Endothelial cell of umbilical vein (primary cell): ENCODE measurements around the gene ALDH4A1. TPM values are rescaled to one million over a fixed set of nuclear protein-coding genes. Genes with fewer than 3 reads are reported as not detected.

ENCODE experiments used
- Bru-seq: library from RNA; stranded (reverse); fragments of 400-500 nt; gene quantifications from one replicate; lab custom pipeline; 2021; lab: Mats Ljungman, UMichigan
- BruChase-seq, 2 experiments: library from RNA; stranded (reverse); fragments of 400-500 nt; gene quantifications; one replicate each; lab custom pipeline; 2021; lab: Mats Ljungman, UMichigan
- BruUV-seq: library from RNA; stranded (reverse); fragments of 400-500 nt; replicated peaks from 2 replicates; lab custom pipeline; 2021; lab: Mats Ljungman, UMichigan
- CTCF ChIA-PET: fragments of 300-600, 350-600 bp; sonication (Branson Sonifier 250); formaldehyde crosslinking; loops from one replicate; lab custom pipeline; 2021; ENCODE audit warnings: antibody characterized with exemption, inconsistent platforms; lab: Charles Lee
- POLR2A ChIA-PET: fragments of 300-600, 350-600 bp; sonication (Branson Sonifier 250); formaldehyde crosslinking; loops from one replicate; lab custom pipeline; 2021; ENCODE audit warnings: antibody characterized with exemption, inconsistent platforms; lab: Charles Lee
- DNase-seq: peaks from one replicate; pipeline ENCODE4 v3.0.0-alpha.2; 2011; ENCODE audit warnings: low read depth, low spot score
- FAIRE-seq: peaks from 2 replicates; lab custom pipeline; 2011; peaks lifted over from hg19 to GRCh38; lab: Jason Lieb, UNC
- H2AFZ ChIP-seq: 2 replicates; pipeline ENCODE4 v1.6.0; 2012; ENCODE audit warnings: low read depth, low read length, control low read depth, inconsistent platforms
- H3K27ac ChIP-seq: 2 replicates; pipeline ENCODE4 v1.5.1; 2011; ENCODE audit warnings: low read depth, mild to moderate bottlenecking, control low read depth, low read length, moderate library complexity; ENCODE audit not compliant: insufficient read depth
- H3K27me3 ChIP-seq, 2 experiments: 2 replicates each; pipeline versions ENCODE4 v1.6.0 to v1.6.1; 2011; ENCODE audit warnings: low read length in 2 of 2, mixed read lengths in 1 of 2; ENCODE audit not compliant: control insufficient read depth in 2 of 2, insufficient read depth in 2 of 2
- H3K36me3 ChIP-seq, 2 experiments: 2 replicates in 1 of 2; 3 replicates in 1 of 2; pipeline ENCODE4 v1.5.1; 2011; ENCODE audit warnings: low read length in 2 of 2, mild to moderate bottlenecking in 1 of 2, moderate library complexity in 1 of 2; ENCODE audit not compliant: control insufficient read depth in 2 of 2, insufficient read depth in 2 of 2; ENCODE audit errors: extremely low read depth in 1 of 2
- H3K4me1 ChIP-seq: 3 replicates; pipeline ENCODE4 v1.5.1; 2011; ENCODE audit warnings: mild to moderate bottlenecking, low read length; ENCODE audit not compliant: control insufficient read depth, insufficient read depth; ENCODE audit errors: extremely low read depth
- H3K4me2 ChIP-seq: 2 replicates; pipeline ENCODE4 v1.6.1; 2011; ENCODE audit warnings: low read length, control low read depth, mixed read lengths; ENCODE audit not compliant: insufficient read depth
- H3K4me3 ChIP-seq, 3 experiments: fragments of 200-600 bp in 1 of 3; sonication (generic), shearing (Covaris generic) in 1 of 3; replicated peaks in 1 of 3; 2 replicates each; pipeline ENCODE4 v1.5.1; 2011 to 2016; ENCODE audit warnings: control low read depth in 3 of 3, low read length in 3 of 3, mild to moderate bottlenecking in 2 of 3, inconsistent platforms in 1 of 3, low read depth in 1 of 3, moderate library complexity in 1 of 3; ENCODE audit not compliant: insufficient read depth in 1 of 3
- H3K79me2 ChIP-seq: 2 replicates; pipeline ENCODE4 v1.6.0; 2012; ENCODE audit warnings: low read length, inconsistent platforms; ENCODE audit not compliant: control insufficient read depth, insufficient read depth
- H3K9ac ChIP-seq: replicated peaks from 2 replicates; pipeline ENCODE3; 2011; ENCODE audit warnings: low read length, control low read depth; ENCODE audit not compliant: insufficient read depth; ENCODE audit errors: extremely low read depth
- H3K9me1 ChIP-seq: replicated peaks from 3 replicates; pipeline ENCODE4 v1.6.0; 2011; ENCODE audit warnings: mild to moderate bottlenecking, low read length; ENCODE audit not compliant: control insufficient read depth, insufficient read depth; ENCODE audit errors: extremely low read depth
- H3K9me3 ChIP-seq: replicated peaks from 2 replicates; pipeline ENCODE4 v1.5.1; 2012; ENCODE audit warnings: low read length, inconsistent platforms; ENCODE audit not compliant: control insufficient read depth, insufficient read depth
- H4K20me1 ChIP-seq: replicated peaks from 2 replicates; pipeline ENCODE3; 2011; ENCODE audit warnings: mild to moderate bottlenecking, low read length; ENCODE audit not compliant: control insufficient read depth, insufficient read depth; ENCODE audit errors: extremely low read depth
- EZH2 ChIP-seq: IDR thresholded peaks from 2 replicates; pipeline ENCODE4 v1.6.1; 2012; ENCODE audit warnings: borderline replicate concordance, low read depth, mild to moderate bottlenecking, moderate library complexity, low read length, inconsistent platforms; ENCODE audit not compliant: severe bottlenecking
- FOS ChIP-seq: IDR thresholded peaks from 2 replicates; pipeline ENCODE4 v1.6.1; 2011; ENCODE audit warnings: mild to moderate bottlenecking, low read length, moderate library complexity, borderline replicate concordance; ENCODE audit not compliant: insufficient read depth
- GATA2 ChIP-seq: IDR thresholded peaks from 2 replicates; pipeline ENCODE4 v1.7.0; 2011; ENCODE audit warnings: low read depth, mild to moderate bottlenecking, moderate library complexity, mixed read lengths, low read length; ENCODE audit not compliant: insufficient read length, insufficient read depth
- POLR2A ChIP-seq: IDR thresholded peaks from 2 replicates; pipeline ENCODE4 v1.6.1; 2012; ENCODE audit warnings: low read depth, mild to moderate bottlenecking, control low read depth, low read length
- POLR2AphosphoS5 ChIP-seq: IDR thresholded peaks from 2 replicates; pipeline ENCODE4 v1.6.1; 2012; ENCODE audit warnings: low read depth, mild to moderate bottlenecking, control low read depth, low read length, moderate library complexity; ENCODE audit not compliant: insufficient read depth
- dilution Hi-C: fragments of 300-500 bp; cut with MboI; formaldehyde crosslinking; loops from one replicate; pipeline ENCODE4 v1.15.0; 2019; ENCODE audit warnings: low sequenced_read_pairs; ENCODE audit not compliant: extremely low pct_ligation_motif_present
- intact Hi-C: fragments of 100-400 bp; cut with micrococcal nuclease; formaldehyde crosslinking; loops from one replicate; pipeline ENCODE4 v1.10.0; 2022
- long read RNA-seq: library from polyadenylated mRNA; stranded (forward); transcript quantifications from one replicate; pipeline ENCODE4 v2.0.0, GENCODE V29; 2021
- polyA minus RNA-seq, 3 experiments: library from RNA; depleted of rRNA, polyadenylated mRNA; stranded (reverse); fragments of >200 nt; gene quantifications; 1 replicate in 1 of 3; 2 replicates in 2 of 3; pipeline ENCODE4 v1.2.3, GENCODE V29; 2011
- polyA plus RNA-seq, 4 experiments: library from polyadenylated mRNA; depleted of rRNA in 3 of 4; stranded (reverse) in 3 of 4; unstranded in 1 of 4; fragments of >200 nt; gene quantifications; 2 replicates each; pipeline versions ENCODE4 v1.2.1 to v1.2.3, GENCODE V29; 2011 to 2012; ENCODE audit warnings: missing spikeins in 1 of 4
- total RNA-seq: library from RNA; stranded (reverse); gene quantifications from 2 replicates; pipeline ENCODE4 v1.2.3, GENCODE V29; 2021
- TF ChIP-seq, protein P1 (sequence below), 2 donors: IDR thresholded peaks; 1 replicate in 1 of 2; 2 replicates in 1 of 2; pipeline ENCODE4 v1.5.1; 2011; ENCODE audit warnings: low read length in 2 of 2, mild to moderate bottlenecking in 2 of 2, moderate library complexity in 2 of 2, control low read depth in 1 of 2, inconsistent platforms in 1 of 2, low read depth in 1 of 2; ENCODE audit not compliant: insufficient read depth in 1 of 2; ENCODE audit errors: extremely low read depth in 1 of 2
- TF ChIP-seq, protein P2 (sequence below): IDR thresholded peaks from 2 replicates; pipeline ENCODE4 v1.6.1; 2011; ENCODE audit not compliant: insufficient read depth, insufficient read length

Gene ALDH4A1, protein sequence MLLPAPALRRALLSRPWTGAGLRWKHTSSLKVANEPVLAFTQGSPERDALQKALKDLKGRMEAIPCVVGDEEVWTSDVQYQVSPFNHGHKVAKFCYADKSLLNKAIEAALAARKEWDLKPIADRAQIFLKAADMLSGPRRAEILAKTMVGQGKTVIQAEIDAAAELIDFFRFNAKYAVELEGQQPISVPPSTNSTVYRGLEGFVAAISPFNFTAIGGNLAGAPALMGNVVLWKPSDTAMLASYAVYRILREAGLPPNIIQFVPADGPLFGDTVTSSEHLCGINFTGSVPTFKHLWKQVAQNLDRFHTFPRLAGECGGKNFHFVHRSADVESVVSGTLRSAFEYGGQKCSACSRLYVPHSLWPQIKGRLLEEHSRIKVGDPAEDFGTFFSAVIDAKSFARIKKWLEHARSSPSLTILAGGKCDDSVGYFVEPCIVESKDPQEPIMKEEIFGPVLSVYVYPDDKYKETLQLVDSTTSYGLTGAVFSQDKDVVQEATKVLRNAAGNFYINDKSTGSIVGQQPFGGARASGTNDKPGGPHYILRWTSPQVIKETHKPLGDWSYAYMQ
- total RNA-seq, result 17.4 and 18.6 TPM in 2 replicates
- 18.5 and 19.7 TPM in 2 replicates for polyA plus RNA-seq
- 14.8 and 15.4 TPM in 2 replicates for polyA plus RNA-seq (2011; cell fraction: cytosol; rRNA removed)
- polyA plus RNA-seq (2011; cell fraction: nucleus; rRNA removed), result 25.8 and 26.6 TPM in 2 replicates
- 8.9 and 11.3 TPM in 2 replicates for polyA plus RNA-seq (2012)
- 10.3 and 20.1 TPM in 2 replicates for polyA minus RNA-seq
- 10.5 TPM for polyA minus RNA-seq (2011; cell fraction: cytosol; rRNA and poly(A)+ RNA removed)
- 8.3 and 28.2 TPM in 2 replicates for polyA minus RNA-seq (2011; cell fraction: nucleus; rRNA and poly(A)+ RNA removed)
- percentile 42 among the genes with signal in this experiment for Bru-seq, nascent RNA
- BruChase-seq, experiment 1, labeled RNA remaining after a 6-hour chase, result percentile 69 among the genes with signal in this experiment
- percentile 56 among the genes with signal in this experiment for BruChase-seq, experiment 2, labeled RNA remaining after a 2-hour chase
- long read RNA-seq, transcript ALDH4A1-202 (15 exons, 3,363 nt), result major isoform, 7 of 26 reads
- long read RNA-seq, partial matches to known transcripts, result 13 of 26 reads
- long read RNA-seq, other reads (novel, unspliced or antisense), result 6 of 26 reads

DNA sequence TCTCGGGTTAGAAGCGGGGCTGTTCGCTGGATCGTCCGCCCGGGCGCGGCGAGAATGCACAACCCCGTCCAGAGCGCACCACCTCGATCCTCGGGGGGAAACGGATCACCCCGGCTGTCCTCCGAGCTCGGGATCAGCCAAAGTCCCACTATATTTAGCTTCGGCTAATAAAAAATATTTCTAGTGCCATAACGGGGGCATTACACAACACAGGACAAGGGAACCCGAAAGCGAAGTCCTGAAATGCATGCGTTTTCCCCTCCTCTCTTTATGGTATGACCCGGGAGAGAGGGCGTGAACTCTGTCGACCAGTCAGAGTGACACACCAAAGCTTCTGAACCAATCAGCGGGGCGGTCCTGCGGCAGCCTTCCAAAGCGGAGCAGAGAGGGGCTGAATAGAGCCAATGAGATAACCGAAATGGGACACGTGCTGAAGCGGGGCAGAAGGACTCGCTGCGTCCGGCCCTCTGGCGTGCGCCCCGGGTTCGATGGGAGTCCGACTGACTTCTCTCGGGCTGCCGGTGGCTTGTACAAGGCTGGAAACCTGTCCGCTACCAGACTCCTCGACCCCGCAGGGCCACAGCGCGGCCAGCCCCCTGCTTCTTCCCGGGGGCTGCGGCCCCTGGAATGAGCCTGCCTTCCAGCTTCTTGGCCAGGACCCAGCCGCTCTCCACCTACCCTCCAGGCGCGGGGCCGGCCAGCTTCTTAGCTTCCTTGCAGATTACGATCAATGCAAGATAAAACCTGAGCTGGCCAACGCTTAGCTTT, at the start of gene ALDH4A1:
Gene ALDH4A1, minus strand, starts transcription at position 33 of the 768 bp plus-strand sequence. Its CDS starts 32 bp downstream, at position 1.
- peak within 1 kb of the TSS; percentile 89 for H3K9ac ChIP-seq
- H3K4me2 ChIP-seq, result peak within 1 kb of the TSS; percentile 64
- H3K9me3 ChIP-seq, result no peaks in the 10 kb centered on the region
- FAIRE-seq, result peak; percentile 100
- TF ChIP-seq POLR2A (peak; percentile 49), POLR2AphosphoS5 (peak; percentile 42), GATA2 (peak; percentile 61), FOS (no peak), EZH2 (no peak)
- TF ChIP-seq, protein P1, sequence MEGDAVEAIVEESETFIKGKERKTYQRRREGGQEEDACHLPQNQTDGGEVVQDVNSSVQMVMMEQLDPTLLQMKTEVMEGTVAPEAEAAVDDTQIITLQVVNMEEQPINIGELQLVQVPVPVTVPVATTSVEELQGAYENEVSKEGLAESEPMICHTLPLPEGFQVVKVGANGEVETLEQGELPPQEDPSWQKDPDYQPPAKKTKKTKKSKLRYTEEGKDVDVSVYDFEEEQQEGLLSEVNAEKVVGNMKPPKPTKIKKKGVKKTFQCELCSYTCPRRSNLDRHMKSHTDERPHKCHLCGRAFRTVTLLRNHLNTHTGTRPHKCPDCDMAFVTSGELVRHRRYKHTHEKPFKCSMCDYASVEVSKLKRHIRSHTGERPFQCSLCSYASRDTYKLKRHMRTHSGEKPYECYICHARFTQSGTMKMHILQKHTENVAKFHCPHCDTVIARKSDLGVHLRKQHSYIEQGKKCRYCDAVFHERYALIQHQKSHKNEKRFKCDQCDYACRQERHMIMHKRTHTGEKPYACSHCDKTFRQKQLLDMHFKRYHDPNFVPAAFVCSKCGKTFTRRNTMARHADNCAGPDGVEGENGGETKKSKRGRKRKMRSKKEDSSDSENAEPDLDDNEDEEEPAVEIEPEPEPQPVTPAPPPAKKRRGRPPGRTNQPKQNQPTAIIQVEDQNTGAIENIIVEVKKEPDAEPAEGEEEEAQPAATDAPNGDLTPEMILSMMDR (IDR thresholded peaks at IDR 0.05; ENCODE audit: extremely low read depth in 1 of 2, insufficient read depth in 1 of 2, low read depth in 1 of 2, low read length in 2 of 2), result peak in 1 of 2 donors; percentile 0
- TF ChIP-seq, protein P2, sequence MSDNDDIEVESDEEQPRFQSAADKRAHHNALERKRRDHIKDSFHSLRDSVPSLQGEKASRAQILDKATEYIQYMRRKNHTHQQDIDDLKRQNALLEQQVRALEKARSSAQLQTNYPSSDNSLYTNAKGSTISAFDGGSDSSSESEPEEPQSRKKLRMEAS, result peak; percentile 95
- H3K4me1 ChIP-seq, result peaks cover 22% of the 10 kb centered on the region
- BruUV-seq, result no TSS peak
- H4K20me1 ChIP-seq, result no peaks in the 10 kb centered on the region
- DNase-seq, result peak; percentile 98
- H2AFZ ChIP-seq, result peak within 1 kb of the TSS; percentile 94
- peak within 1 kb of the TSS; percentile 88 for H3K27ac ChIP-seq
- H3K27me3 ChIP-seq, result no peaks in the 10 kb centered on the region
- ChIA-PET POLR2A (interaction anchor here (0.7 to 1.5 kb wide), 5 partner anchors 41 to 187 kb away, joined by 3 to 4 read pairs (median 3); no protein-coding TSS in a partner anchor), CTCF (interaction anchor here (0.8 to 3.6 kb wide), 15 partner anchors 9 to 305 kb away, joined by 3 to 38 read pairs (median 4); no protein-coding TSS in a partner anchor)
- H3K4me3 ChIP-seq, result peak within 1 kb of the TSS; percentile 82 to 90 (median 83)
- intact Hi-C loops, result loop anchor here (1.0 to 10.0 kb wide), 4 partner anchors 24 to 1670 kb away; partner anchors contain the start of gene UBR4
- H3K79me2 ChIP-seq, result no peaks in the 10 kb centered on the region
- no peaks in the 10 kb centered on the region for H3K36me3 ChIP-seq
- H3K9me1 ChIP-seq, result no peaks in the 10 kb centered on the region
- dilution Hi-C loops, result no loop called here
